CD4-positive, alpha-beta T cell treated with Interleukin-10 for 1 hour (primary cell): ENCODE results near the gene TMEM115.

Source experiments
- DNase-seq: peaks from one replicate; pipeline ENCODE4 v3.0.0-alpha.2; 2020

The TMEM115 gene

DNA sequence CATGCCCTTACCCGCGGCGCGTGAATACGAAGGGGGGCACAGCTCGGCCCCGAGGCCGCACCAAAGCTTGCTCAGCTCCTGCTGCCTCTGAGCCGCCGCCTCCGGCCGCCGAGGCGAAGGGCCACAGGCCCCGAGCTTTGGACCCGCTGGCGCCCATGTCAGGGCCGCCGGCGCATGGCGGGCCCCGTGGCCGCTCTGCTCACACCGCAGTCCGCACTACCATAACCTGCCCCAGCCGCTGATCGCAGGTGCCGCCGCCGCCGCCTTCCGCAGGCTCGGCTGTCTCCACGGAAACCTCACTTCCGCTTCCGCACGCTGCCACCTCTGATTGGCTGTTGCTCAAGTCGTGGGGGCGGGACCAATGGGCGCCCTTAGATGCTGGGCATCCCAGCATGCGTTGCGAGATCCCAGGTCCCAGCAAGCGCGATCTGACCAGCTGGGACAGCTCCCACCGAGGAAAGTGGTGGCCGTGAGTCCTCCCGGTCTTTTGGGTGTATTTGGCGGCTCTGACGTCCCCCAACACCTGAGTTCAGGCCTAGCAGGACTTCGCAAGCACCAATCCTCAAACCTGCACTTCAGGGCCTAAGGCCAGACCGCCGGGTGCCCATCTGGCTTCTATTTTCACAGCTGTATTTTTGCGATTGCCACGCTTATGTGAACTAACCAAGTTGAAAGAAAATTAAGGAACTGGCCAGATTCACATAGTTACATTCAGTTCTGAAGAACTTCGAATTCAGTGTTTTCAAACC is 31.2 kb downstream of the TMEM115 start, which contains the start of gene TUSC2:
Gene TUSC2 (minus strand): TSS at position 281 of the 749 bp plus-strand sequence. CDS start 124 bp downstream, at position 157.
- peak; percentile 95 for DNase-seq

DNA sequence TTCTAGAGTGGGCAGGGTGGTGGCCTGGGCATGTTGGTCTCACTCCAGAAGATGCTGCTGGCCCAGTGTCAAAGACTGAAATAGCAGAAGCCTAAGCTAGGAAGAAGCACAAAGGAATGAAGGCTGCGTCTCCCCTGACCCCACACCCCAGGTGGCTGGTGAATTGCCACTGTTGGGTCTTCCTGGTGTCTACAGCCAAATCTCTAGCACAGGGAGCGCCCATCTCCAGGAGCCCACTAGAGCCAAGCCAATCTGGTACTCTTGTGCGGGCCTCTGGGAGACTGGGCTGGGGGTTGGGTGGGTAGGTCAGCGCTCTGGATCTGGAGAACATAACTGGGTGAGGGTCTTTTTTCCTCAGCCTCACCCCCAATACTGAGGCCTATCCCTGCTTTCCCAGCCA is 32.2 kb downstream of the TMEM115 start:
- no peak for DNase-seq

DNA sequence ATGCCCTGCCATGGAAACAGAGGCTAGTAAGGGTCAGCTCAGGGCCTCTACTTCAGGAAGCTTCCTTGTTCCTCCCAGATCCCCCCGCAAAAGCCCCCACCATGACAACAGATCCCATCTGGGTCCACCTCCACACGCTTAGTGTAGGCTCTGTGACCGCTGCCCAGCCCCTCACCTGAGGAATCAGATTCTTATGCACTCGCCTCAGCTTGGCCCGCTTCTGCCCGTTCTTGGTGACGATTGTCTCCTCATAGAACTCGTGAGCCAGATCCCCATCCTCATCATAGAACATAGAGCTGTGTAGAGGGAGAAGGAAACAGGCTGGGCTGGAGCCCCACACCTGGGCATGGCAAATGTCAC is 33.2 kb downstream of the TMEM115 start:
- no peak for DNase-seq

DNA sequence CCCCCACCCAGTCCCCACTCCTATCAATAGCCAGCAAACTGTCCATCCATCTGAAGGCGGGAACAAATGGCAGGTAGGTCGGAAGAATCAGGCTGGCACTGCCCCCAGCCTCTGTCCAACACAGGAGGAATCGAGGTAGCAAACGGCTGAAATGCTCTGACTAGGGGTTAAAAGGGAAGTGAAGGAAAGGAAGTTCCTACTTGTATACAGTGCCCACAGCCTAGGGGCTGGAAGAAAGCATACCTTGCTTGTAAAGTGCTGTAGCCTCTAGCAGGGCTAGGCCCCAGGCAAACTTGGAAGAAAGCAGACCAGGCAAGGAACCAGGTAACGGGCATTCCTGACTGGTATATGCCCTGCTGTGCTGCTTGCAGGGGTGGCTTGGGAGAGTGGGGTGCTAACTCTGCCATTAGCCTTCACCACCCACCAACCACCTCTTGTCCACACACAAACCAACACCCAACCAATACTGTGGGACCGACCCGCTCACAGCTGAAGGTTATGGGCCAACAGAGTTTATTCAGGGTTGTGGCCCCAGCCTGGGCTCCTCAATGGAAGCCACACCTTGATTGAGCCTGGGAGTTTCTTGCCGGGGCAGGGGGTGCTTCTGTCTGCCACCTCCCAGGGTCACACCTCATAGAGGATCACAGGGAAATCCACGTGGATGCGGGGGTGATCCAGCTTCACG is 33.7 kb downstream of the TMEM115 start:
- DNase-seq: no peak

DNA sequence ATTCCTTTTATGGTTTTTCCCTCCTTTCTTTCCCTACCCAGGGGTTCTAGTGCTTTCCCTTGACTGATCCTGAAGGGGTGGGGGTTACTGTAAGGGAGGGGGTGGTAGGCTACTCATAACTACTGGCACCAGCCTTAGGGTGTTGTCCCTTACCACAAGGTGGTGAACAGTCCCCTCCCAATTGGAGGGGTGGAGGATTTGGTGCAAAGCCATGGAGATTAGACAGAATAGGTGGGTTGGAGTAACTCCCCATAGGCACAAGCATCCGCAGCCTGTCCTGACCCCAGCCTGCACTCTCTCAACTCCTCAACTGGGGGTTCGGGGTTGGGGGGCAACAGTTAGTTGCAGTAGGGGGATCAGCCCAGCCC is 34.2 kb downstream of the TMEM115 start:
- no peak for DNase-seq

DNA sequence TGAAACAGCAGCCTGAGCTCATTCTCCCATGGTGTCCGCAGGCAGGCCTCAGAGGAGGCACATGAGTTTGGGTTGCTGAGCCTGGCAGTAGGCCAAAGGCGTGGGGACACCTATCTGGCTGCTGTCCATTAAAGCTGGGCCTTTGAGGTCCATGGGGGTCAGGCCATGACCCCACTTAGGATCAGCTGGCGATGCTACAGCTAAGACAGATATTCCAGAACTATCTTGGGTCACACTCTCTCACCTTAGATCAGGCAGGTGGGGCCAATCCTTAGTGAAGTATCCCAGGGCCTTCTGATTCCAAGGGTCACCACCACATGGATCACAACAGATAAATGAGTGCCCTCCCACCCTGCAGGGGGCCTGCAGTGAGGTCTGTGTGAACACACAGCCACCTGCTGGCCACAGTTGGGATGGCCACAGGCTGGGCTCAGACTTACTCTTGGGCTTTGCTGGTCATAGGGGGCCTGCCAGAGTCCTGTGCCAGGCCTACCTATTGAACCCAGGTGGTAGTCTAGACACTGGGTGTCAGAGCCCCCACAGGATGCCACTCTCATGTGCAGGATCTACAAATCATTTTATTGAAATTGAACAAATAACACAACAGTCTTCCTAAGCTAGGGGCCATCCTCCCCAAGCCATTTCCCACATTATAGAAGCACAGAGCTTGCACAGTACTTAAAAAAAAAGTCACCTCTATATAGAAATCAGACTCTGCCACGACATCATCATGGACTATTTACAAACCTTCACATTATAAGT is 34.8 kb downstream of the TMEM115 start:
- DNase-seq: peak; percentile 72

DNA sequence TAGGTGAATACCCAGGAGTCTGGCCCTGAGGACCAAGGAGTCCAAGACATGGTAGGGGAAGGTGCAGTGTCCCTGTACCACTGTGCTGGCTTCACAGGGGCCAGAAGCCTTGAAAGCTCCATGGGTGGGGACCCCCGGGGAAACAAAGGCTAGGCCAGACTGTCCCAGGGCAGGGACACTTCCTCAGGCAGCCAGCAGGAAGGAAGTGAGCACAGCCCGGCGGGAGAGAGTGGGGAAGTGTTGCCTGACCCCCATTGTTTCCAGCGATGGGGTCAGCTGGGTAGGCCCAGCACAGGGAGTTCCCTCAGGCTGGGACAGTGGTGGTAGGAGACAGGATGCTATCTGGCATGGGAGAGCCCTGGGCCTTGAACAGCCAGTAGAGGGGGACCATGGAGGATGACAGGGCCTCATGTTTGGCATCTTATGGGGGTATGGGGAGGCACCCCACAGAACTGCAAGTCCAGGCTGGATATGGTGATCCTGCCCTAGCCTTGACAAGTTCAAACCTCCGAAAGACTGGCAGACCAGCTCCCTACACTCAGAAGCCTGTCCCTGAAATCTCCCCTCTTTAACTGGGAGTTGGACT is 35.6 kb downstream of the TMEM115 start:
- DNase-seq: no peak

DNA sequence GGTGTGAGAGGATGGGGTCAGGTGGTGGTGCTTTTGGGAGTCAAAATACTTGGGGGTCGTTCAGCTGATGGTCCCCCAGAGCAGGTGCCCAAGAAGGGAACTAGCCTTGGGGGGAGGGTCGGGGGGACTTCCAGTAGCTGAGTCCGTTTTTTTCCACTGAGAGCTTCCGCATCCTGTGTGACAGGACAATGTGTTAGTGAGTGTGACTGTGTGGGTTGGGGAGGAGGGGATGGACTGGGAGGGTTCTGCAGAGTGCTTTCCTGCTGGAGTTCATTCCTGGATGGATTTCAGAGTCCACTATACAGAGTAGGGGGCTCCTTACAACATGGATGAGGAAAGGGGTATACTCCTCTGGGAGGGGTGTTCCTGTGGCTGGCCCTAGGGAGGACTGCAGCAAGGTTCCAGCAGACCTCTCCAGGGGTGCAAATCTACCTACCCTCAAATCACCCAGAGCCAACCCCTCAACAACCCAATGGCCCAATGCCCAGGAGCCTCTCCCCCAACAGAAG is 36.2 kb downstream of the TMEM115 start:
- no peak for DNase-seq

DNA sequence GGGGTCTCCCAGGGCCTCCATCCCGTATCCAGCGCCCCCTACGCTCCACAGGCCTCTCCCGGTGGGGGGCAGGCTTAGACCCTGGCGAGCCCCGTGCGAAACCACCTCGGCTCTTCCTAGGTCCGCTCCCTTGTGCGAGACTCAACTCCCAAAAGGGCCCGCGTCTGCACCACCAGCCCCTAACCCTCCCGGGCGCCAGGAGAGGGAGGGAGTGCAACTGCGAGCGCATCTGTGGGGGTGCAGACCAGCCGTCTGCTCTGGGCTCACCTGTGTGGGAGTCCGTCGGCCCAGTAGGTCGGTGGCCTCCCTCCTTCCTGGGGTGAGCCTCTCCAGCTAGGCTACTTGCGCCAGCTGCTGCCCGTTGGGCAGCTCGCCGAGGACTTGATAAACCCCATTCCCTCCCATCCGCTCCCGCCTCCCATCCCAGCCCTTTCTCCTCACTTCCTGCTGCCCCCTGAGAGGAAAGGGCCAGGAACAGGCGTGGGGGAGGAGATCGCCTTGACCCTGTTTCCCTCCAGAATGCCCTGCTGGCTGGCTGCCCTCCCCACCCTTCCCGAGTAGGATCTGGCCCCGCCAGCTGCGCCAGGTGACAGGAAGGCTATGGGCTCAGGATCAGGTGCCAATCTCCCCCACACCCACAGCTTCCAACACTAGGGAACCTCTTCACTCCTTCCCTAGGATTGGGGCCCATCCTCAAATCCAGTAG is 36.8 kb downstream of the TMEM115 start, which contains the start of gene HYAL2:
Gene HYAL2 (minus strand): TSS at position 360 of the 706 bp plus-strand sequence. CDS start 2,256 bp downstream, outside the sequence.
- DNase-seq: no peak

DNA sequence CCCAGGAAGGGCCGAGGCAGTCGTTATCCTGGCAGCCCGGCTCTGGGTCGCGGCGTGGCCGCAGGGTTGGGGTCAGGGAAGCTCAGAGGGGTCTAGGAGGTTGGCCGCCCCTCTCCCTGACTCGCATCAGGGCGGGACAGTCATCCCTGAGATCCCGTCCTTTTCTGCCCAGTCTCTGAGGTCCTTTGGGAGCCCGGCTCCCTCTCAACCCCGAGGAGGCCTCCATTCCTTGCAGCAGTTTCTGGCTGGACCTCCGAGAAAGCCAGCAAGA is 37.3 kb downstream of the TMEM115 start:
- DNase-seq: no peak

DNA sequence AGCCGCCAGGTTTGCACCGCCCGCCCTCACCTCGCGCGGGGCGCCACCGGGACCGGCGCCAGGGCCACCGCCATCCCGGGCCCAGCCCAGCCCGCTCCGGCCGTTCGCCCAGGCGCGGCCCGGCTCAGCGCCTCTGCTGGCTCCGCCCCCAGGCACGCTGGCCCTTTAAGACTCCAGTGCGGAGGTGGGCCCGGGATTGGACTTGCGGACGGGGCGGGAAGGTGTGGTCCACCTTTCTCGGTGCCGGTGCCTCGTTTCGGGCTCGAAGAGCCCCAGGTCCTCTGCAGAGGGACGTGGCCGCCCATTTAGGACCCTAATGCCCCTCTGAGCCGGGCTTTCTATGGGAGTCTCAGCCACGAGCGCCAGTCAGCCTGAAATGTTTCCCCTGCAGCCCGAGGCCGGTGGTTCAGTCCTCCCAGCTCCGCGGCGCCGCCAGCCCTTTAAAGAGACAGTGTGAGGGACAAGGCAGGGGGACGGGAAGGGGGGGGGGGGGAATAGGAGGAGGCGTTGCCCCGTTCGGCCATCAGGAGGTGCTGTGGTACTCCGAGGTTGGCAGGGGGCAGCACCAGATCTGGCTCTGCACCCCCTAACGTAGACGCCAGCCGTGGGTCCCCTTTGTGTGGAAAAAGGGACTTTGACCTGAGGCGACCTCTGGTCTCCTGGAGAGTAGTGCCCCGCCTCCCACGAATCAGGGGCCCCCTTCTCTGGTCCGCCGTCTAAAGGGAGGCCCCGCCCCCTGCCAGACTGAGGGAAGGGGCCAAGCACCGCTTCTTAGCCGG is 37.8 kb downstream of the TMEM115 start:
- DNase-seq: peak; percentile 88

DNA sequence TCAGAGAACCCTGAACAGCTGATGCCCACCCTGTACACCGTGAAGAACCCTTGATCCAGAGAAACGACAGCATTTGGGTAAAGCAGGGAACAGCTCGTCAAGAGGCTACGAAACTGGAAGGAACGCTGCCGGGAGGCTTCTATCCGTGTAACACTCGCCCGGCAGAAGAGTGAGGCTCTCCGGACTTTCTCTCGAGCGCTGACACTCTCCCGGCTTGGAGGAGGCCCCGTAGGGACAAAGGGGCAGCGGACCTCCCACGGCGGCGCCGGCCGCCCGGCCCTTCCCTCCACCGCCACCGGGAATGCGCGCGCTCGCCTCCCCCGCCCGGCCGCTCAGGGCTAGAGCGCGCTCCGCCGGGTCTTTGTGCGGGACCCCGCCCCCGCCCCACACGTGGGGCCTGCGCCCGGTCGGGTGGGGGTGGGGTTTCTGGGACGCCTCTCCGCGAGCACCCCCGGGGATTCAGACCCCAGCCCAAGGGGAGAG is 38.4 kb downstream of the TMEM115 start:
- no peak for DNase-seq

DNA sequence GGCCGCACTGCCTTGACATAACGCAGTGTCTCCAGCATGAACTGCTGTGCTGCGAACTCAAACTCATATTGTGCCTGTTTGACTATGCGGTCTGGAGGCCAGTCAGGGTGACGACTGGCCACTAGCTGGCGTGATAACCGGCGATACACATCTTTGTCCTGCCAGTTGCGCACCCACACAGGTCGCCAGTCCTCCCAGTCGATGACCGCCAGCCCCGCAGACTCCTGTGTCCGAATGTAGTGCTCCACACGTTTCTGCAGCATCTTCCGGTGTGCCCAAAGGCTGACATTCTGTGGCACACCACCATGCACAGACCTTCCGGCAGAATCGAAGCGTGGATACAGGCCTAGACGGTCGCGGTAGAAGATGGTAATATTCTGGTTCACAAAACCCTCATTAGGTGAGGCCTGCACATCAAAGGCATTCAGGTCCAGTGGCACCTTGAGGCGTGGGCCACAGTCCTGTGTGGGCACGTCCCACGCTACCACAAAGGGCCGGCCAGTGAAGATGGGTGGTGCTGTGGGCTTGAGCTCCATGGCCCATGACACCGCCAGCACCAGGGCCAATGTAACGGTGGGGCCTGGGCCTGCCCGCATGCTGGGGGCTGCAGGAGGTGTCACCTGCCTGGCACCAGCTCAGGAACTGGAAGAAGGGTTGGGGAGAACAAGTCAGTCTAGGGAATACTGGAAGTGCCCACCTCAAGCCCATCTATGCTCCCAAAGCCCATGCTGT is 39.3 kb downstream of the TMEM115 start:
- DNase-seq: no peak

DNA sequence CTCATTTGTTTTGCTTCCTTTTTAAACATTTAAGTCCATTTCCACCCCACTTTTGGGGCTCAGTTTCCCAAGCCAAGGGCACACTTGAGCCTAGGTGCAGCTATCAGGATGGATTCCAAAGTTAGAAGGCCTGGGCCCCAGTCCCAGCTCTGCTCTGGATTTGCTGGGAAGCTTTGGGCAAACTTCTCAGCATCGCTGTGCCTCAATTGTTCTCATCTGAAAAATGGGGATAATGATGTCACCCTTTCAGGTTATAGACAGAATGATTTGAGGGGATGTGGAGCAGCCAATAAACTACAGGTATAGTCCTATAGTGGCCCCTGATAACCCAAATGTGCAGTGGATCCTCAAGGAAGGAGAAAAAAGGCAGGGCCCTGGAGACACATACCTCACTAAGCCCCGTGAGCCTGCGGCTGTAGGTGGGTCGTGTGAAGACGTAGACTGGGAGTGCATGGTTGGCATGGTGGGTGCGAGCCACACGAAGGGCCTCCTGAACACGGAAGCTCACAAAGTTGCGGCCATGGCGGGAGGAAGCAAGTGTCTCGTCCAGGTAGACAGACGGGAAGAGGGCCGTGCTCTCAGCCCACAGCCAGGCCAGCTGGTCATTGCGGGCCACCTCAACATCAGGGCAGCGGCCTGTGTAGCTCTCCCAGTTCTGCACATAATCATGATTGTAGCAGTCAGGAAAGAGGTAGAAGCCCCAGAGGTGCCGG is 40.0 kb downstream of the TMEM115 start:
- DNase-seq: no peak

DNA sequence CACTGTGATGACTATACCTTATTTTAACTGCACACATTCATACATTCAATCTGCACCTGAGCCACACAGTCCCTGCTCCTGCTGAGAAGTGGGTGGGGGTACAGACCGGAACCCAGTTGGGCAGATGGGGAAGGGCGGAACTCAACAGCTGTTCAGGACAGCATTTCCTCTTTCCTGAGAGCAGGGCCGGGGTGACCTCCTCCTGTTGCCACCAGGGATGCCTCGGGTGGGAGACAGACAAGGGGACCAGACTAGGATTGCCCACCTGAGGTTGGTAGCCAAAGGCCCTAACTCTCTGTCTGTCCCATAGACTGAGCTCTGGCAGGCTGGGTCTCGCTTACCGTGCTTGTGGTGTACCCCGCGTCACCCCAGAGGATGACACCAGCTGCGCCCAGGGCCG is 40.7 kb downstream of the TMEM115 start:
- DNase-seq: no peak

DNA sequence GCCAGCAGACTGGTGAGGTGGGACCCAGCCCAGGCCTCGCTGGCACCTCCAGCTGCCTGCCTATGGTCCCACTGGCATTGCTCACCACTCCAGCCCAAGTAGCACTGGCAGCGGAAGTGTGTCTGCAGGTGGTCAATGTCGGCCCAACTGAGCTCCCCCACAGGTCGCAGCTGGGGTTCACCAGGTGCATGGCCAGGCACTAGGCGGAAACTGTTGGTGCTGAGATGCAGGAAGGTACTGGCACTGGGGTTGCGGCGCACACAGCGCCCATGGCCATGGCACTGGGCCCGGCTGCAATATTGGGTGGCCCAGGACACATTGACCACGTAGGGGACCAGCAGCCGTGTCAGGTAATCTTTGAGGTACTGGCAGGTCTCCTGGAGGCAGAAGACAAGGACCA is 41.2 kb downstream of the TMEM115 start:
- DNase-seq: no peak

DNA sequence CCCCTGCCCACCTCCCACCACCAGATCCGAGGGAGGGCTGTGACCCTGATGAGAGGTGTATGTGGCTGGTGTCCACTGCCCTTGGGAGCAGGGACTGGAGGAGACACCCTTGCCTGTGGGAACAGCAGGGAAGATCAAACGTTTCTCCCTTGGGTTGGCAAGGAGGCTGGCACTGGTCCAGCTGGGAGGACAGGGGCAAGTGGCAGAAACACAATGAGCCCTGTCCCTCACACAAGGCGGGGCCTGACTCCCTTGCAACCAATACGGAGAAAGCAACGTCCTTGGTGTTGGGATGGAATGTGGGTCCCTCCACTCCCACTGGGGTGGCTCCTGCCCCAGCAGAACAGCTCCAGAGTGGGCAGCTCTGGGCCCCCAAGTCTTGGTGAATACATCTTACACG is 42.0 kb downstream of the TMEM115 start:
- DNase-seq: no peak

DNA sequence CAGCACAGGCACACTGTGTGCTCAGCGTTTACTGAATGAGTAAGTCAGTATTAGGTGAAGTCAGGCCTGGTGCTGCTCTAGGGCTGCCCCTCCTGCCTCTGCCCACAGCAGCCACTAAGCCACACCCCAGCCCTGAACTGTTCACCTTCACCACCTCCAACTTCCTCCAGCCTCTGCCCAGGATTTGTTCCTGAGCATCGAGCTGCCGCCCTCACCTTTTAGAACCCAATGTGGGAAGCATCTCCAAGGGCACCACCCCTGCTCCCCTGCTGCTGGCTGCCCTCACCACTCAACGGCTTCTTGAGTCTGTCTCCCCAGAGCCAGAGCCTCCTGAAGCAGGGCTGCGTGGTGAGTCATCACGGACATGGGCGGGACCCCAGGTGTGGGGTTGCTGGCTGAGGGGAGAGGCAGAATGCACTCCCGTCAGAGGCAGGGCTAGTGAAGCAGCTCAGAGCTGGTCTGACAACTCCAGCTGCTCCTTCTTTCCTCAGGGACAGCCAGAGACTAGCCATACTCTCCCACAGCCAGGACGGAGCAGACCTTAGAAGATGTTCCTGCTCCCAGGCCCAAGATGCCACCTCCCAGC is 42.6 kb downstream of the TMEM115 start:
- DNase-seq: peak; percentile 79

DNA sequence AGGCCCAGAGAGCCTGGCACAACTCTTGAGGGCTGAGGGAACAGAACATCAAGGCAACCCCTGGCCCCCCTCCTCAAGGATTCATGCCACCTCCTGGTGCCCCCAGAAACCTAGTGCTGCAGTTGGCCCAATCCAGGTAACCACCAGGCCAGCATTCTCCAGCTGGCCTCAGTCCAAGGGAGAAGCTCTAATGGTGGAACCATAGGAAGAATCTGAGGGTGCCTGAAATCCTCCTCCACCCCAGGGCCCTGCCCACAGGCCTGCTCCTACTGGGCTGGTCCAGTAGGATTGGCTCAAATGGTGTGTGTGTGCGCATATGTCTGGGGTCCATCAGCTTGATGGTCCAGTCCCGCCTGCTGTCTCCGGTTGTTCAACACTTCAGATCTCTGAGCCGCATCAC is 44.5 kb downstream of the TMEM115 start:
- DNase-seq: no peak

DNA sequence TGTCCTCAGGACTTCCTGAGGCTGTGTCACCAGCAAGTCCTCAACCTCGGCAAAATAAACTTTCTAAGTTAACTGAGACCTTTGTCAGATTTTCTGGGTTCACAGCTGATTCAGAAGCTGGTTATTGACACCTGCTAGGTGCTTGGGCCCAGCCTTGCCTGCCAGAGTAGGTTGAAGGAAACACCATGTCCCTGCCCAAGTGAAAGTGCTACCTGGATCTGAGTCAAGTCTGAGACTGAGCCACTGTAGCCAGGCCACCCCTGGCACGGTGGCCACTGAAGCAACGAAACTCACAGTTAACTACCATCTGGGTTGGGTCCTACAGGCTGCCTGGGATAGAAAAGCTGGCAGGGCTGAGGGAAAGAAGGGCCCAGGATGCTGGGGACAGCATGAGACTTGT is 45.0 kb downstream of the TMEM115 start:
- DNase-seq: no peak
